PC-9 (cell line): ENCODE results near the gene SWI5.

Source experiments
- EZH2 ChIP-seq: fragments of 200-600 bp; sonication (generic); IDR thresholded peaks from 2 replicates; pipeline ENCODE4 v1.8.0; 2017; ENCODE audit warnings: antibody characterized with exemption, low read depth
- TF ChIP-seq, protein P1 (sequence below): fragments of 200-600 bp; sonication (generic); conservative IDR thresholded peaks from 2 replicates; pipeline ENCODE4 v1.6.1; 2017; ENCODE audit warnings: mixed run types, antibody characterized with exemption, mild to moderate bottlenecking, moderate library complexity

DNA sequence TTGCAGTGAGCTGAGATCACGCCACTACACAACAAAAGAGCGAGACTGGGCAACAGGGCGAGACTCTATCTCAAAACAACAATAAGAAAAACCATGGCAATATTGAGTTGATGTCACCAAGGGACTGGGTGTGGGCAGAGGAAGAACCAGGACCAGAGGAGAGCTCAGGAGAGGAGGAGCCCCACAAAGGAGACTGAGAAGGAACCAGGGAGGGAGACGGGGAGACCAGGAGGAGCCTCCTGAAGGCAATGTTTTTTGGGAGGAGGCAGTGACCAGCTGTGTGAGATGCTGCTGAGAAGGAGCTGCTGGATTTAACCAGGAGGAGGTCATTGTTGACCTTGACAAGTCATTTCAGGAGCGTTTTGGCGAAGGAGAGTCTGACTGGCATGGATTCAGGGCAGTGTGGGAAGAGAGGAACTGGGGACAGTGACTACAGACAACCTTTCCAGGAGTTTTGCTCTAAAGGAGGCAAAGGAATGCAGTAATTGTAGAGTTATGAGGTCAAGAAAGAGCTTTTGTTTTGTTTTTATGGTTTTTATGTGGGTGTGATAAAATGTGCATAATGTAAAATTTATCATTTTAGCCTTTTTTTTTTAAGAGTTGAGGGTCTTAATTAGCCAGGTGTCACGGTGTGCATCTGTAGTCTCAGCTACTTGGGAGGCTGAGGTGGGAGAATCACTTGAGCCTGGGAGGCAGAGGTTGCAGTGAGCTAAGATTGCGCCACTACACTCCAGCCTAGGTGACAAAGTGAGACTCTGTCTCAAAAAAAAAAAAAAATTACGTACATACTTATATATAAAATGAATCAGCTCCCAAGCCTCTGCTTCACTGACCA lies 28.3 kb downstream of the SWI5 start:
- TF ChIP-seq, protein P1, sequence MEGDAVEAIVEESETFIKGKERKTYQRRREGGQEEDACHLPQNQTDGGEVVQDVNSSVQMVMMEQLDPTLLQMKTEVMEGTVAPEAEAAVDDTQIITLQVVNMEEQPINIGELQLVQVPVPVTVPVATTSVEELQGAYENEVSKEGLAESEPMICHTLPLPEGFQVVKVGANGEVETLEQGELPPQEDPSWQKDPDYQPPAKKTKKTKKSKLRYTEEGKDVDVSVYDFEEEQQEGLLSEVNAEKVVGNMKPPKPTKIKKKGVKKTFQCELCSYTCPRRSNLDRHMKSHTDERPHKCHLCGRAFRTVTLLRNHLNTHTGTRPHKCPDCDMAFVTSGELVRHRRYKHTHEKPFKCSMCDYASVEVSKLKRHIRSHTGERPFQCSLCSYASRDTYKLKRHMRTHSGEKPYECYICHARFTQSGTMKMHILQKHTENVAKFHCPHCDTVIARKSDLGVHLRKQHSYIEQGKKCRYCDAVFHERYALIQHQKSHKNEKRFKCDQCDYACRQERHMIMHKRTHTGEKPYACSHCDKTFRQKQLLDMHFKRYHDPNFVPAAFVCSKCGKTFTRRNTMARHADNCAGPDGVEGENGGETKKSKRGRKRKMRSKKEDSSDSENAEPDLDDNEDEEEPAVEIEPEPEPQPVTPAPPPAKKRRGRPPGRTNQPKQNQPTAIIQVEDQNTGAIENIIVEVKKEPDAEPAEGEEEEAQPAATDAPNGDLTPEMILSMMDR: no peak
- no peak for TF ChIP-seq EZH2
